Panc1 (cell line): ENCODE data around the gene MYLK.

Source experiments
- POLR2AphosphoS5 ChIP-seq: IDR thresholded peaks from 2 replicates; pipeline ENCODE4 v1.6.1; 2012; ENCODE audit warnings: mild to moderate bottlenecking, low read depth, low read length, moderate library complexity
- SIN3A ChIP-seq: IDR thresholded peaks from 2 replicates; pipeline ENCODE4 v1.6.1; 2012; ENCODE audit warnings: low read depth, mild to moderate bottlenecking, low read length, moderate library complexity, borderline replicate concordance; ENCODE audit not compliant: insufficient read depth
- TCF7L2 ChIP-seq: IDR thresholded peaks from 2 replicates; pipeline ENCODE4 v1.6.1; 2011; ENCODE audit warnings: mild to moderate bottlenecking, low read depth, low read length, inconsistent platforms
- TF ChIP-seq, protein P1 (sequence below): fragments of 450-650 bp; IDR thresholded peaks from 2 replicates; pipeline ENCODE4 v1.5.1; 2017; ENCODE audit warnings: mild to moderate bottlenecking
- TF ChIP-seq, protein P2 (sequence below), 2 experiments: IDR thresholded peaks; 2 replicates each; pipeline ENCODE4 v1.6.1; 2011 to 2012; ENCODE audit warnings: low read depth in 2 of 2, control low read depth in 1 of 2, low read length in 1 of 2, mild to moderate bottlenecking in 1 of 2, moderate library complexity in 1 of 2; ENCODE audit not compliant: insufficient read depth in 1 of 2

DNA sequence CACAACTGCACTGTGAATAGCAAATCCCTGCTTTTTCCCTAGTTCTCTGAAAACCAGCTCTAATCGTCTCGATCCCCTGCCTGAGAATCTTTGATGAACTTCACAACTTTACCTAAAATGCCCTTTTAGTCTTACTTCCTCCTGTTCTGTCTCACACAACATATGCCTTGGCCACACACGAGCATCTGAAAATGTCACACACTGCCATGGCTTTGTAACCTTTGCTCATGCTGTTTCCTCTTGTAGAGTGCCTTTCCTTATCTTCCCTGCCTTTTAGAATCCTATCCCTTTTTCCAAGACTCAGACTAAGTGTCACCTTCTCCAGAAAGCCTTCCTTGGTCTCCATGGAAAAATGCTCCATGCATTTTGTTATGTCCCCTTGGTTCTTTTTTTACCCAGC lies 227.9 kb downstream of the MYLK start:
- TF ChIP-seq, protein P1, sequence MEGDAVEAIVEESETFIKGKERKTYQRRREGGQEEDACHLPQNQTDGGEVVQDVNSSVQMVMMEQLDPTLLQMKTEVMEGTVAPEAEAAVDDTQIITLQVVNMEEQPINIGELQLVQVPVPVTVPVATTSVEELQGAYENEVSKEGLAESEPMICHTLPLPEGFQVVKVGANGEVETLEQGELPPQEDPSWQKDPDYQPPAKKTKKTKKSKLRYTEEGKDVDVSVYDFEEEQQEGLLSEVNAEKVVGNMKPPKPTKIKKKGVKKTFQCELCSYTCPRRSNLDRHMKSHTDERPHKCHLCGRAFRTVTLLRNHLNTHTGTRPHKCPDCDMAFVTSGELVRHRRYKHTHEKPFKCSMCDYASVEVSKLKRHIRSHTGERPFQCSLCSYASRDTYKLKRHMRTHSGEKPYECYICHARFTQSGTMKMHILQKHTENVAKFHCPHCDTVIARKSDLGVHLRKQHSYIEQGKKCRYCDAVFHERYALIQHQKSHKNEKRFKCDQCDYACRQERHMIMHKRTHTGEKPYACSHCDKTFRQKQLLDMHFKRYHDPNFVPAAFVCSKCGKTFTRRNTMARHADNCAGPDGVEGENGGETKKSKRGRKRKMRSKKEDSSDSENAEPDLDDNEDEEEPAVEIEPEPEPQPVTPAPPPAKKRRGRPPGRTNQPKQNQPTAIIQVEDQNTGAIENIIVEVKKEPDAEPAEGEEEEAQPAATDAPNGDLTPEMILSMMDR, result no peak
- TF ChIP-seq POLR2AphosphoS5 (no peak), SIN3A (no peak), TCF7L2 (no peak)
- TF ChIP-seq, protein P2, sequence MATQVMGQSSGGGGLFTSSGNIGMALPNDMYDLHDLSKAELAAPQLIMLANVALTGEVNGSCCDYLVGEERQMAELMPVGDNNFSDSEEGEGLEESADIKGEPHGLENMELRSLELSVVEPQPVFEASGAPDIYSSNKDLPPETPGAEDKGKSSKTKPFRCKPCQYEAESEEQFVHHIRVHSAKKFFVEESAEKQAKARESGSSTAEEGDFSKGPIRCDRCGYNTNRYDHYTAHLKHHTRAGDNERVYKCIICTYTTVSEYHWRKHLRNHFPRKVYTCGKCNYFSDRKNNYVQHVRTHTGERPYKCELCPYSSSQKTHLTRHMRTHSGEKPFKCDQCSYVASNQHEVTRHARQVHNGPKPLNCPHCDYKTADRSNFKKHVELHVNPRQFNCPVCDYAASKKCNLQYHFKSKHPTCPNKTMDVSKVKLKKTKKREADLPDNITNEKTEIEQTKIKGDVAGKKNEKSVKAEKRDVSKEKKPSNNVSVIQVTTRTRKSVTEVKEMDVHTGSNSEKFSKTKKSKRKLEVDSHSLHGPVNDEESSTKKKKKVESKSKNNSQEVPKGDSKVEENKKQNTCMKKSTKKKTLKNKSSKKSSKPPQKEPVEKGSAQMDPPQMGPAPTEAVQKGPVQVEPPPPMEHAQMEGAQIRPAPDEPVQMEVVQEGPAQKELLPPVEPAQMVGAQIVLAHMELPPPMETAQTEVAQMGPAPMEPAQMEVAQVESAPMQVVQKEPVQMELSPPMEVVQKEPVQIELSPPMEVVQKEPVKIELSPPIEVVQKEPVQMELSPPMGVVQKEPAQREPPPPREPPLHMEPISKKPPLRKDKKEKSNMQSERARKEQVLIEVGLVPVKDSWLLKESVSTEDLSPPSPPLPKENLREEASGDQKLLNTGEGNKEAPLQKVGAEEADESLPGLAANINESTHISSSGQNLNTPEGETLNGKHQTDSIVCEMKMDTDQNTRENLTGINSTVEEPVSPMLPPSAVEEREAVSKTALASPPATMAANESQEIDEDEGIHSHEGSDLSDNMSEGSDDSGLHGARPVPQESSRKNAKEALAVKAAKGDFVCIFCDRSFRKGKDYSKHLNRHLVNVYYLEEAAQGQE (IDR thresholded peaks at IDR 0.05; ENCODE audit: insufficient read depth in 1 of 2, low read depth in 2 of 2, low read length in 1 of 2), result no peak
